Measurements from ENCODE around the gene CBX6.
A peak's percentile ranks its signal among the peaks of the same experiment; 100 is the strongest.

The CBX6 gene

GRCh38 chr22:38846412-38846811 is 25.6 kb downstream of the CBX6 start:
- in situ Hi-C loops (cut with HindIII; ENCODE audit: low pct_ligation_motif_present, low sequenced_read_pairs), result no loop called here
- no peak for DNase-seq
- Histone ChIP-seq H3K4me3 (ENCODE audit: low read depth, low read length) (no peak overlapping the region), H3K27ac (no peak overlapping the region), H3K36me3 (replicated peaks) (no peaks in the 10 kb centered on the region), H3K27me3 (replicated peaks) (peaks cover 20% of the 10 kb centered on the region)
- no peak for TF ChIP-seq CTCF (IDR thresholded peaks at IDR 0.05; ENCODE audit: low read depth, low read length, missing control alignments)

- H3K36me3 ChIP-seq (replicated peaks), result no peaks in the 10 kb centered on the region
- H3K4me3 ChIP-seq (ENCODE audit: low read depth, low read length), result no peak overlapping the region
- TF ChIP-seq CTCF (IDR thresholded peaks at IDR 0.05; ENCODE audit: low read depth, low read length, missing control alignments), result no peak
- DNase-seq, result no peak
- peaks cover 25% of the 10 kb centered on the region for H3K27me3 ChIP-seq (replicated peaks)
- in situ Hi-C loops (cut with HindIII; ENCODE audit: low pct_ligation_motif_present, low sequenced_read_pairs), result no loop called here
- H3K27ac ChIP-seq, result no peak overlapping the region
These were observed 26.8 kb downstream of the CBX6 start for GRCh38 chr22:38845004-38845740.

GRCh38 chr22:38844315-38845003 is 27.6 kb downstream of the CBX6 start:
- Histone ChIP-seq H3K36me3 (replicated peaks) (no peaks in the 10 kb centered on the region), H3K4me3 (ENCODE audit: low read depth, low read length) (no peak overlapping the region), H3K27ac (no peak overlapping the region), H3K27me3 (replicated peaks) (peaks cover 25% of the 10 kb centered on the region)
- in situ Hi-C loops (cut with HindIII; ENCODE audit: low pct_ligation_motif_present, low sequenced_read_pairs), result no loop called here
- no peak for TF ChIP-seq CTCF (IDR thresholded peaks at IDR 0.05; ENCODE audit: low read depth, low read length, missing control alignments)
- DNase-seq, result no peak

- H3K27me3 ChIP-seq (replicated peaks), result peaks cover 28% of the 10 kb centered on the region
- H3K27ac ChIP-seq, result no peak within 1 kb of the TSS
- no peak for DNase-seq
- peak within 1 kb of the TSS; percentile 17 for H3K4me3 ChIP-seq (ENCODE audit: low read depth, low read length)
- in situ Hi-C loops (cut with HindIII; ENCODE audit: low pct_ligation_motif_present, low sequenced_read_pairs), result no loop called here
- no peaks in the 10 kb centered on the region for H3K36me3 ChIP-seq (replicated peaks)
- no peak for TF ChIP-seq CTCF (IDR thresholded peaks at IDR 0.05; ENCODE audit: low read depth, low read length, missing control alignments)
These were observed 28.2 kb downstream of the CBX6 start, which contains the start of gene NPTXR for GRCh38 chr22:38843657-38844314. Gene NPTXR, minus strand, starts transcription at chr22:38844028.

- peak; percentile 38 for TF ChIP-seq CTCF (IDR thresholded peaks at IDR 0.05; ENCODE audit: low read depth, low read length, missing control alignments)
- peak; percentile 22 for DNase-seq
These were observed 28.8 kb downstream of the CBX6 start for GRCh38 chr22:38843201-38843656.

More at GRCh38 chr22:38843201-38843656, 28.8 kb downstream of the CBX6 start:
- Histone ChIP-seq H3K4me3 (ENCODE audit: low read depth, low read length) (peak overlapping the region; percentile 17), H3K27ac (no peak overlapping the region), H3K27me3 (replicated peaks) (peaks cover 28% of the 10 kb centered on the region), H3K36me3 (replicated peaks) (no peaks in the 10 kb centered on the region)
- in situ Hi-C loops (cut with HindIII; ENCODE audit: low pct_ligation_motif_present, low sequenced_read_pairs), result no loop called here

Data from brain microvascular endothelial cell (primary cell).